ENCODE measurements around the gene ST6GAL1.
"Not testable (repeated sequence)": the region's sequence is repeated elsewhere in the genome, so short reads cannot be mapped to it uniquely, and the experiment has no call there.

ST6GAL1 gene

GRCh38 chr3:186996356-186996755 lies 66.0 kb downstream of the ST6GAL1 start:
- FAIRE-seq = no peak

DNA sequence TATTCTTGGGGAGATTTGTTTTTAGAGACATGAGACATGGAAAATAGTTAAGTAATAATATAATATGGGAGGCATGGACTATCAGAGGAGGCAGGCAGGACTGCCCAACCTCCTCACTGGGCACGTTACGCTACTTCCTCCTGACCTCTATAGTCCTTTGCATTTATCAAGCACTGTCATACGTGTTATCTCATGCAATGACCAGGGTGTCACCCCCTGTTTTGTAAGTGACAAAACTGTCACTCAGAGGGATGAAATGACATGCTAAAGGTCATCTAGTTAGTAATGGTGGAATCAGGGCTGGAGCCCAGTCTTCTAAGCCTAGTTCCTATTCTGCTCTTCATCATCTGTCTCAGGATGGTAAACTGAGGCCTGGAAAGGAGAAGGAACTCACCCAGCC lies 66.7 kb downstream of the ST6GAL1 start:
- FAIRE-seq = no peak

- FAIRE-seq = no peak
Measured at GRCh38 chr3:186997473-186997939, 67.2 kb downstream of the ST6GAL1 start.

DNA sequence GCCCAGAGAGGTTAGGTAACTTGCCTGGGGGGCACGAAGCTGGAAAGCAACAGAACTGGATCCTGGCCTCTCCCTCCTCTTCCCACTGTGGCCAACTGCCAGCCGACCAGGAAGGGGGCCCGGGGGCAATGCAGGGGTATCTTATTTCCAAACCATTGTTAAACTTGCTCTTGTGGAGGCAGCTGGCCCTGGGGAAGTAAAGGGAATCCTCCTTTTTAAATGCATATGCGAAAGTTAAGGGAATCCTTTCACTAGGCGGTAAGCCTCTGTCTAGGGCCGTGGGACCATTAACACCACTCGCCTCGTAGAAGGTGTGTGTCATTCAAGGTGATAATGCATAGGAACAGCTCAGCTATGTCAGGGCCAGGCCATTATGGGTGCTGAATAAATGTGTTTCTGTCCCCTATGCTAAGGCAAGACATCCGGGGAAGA lies 68.6 kb downstream of the ST6GAL1 start:
- FAIRE-seq = no peak

GRCh38 chr3:187000711-187001151 lies 70.4 kb downstream of the ST6GAL1 start:
- FAIRE-seq = no peak

GRCh38 chr3:187002915-187003314 lies 72.6 kb downstream of the ST6GAL1 start:
- FAIRE-seq = no peak

GRCh38 chr3:187005827-187006481 lies 75.6 kb downstream of the ST6GAL1 start:
- no peak for FAIRE-seq

GRCh38 chr3:187006864-187007630 lies 76.7 kb downstream of the ST6GAL1 start:
- FAIRE-seq = no peak

DNA sequence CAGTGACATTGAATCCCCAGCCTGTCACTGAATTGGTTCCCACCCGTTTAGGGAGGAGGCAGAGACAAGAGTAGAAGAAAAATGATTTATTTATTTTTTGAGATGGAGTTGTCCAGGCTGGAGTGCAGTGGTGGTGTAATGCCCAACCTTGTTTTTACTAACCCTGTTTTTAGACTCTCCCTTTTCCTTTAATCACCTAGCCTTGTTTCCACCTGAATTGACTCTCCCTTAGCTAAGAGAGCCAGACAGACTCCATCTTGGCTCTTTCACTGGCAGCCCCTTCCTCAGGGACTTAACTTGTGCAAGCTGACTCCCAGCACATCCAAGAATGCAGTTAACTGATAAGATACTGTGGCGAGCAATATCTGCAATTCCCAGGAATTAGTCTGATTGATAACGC lies 80.1 kb downstream of the ST6GAL1 start:
- FAIRE-seq = not testable (repeated sequence)

DNA sequence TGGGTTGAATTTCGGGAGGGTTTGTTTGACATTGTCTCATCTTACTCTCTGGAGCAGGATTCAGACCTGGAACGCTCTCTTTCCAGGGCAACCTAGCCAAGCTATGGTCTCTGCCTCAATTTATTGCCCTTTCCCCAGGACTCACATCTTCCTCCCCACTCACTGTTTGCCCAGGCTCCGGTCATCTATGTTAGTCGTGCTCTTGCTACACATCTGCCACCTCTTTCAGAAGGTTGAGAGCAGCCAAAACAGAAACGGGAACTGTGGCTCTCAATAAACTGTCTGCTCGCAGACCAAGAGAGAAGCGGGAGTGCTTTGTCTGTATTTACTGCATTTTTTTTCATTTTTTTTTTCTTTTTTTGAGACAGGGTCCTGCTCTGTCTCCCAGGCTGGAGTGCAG lies 81.6 kb downstream of the ST6GAL1 start:
- FAIRE-seq = no peak

- FAIRE-seq = no peak
Measured at GRCh38 chr3:187012609-187013051, 82.3 kb downstream of the ST6GAL1 start.

- no peak for FAIRE-seq
Measured at GRCh38 chr3:187013159-187013716, 82.9 kb downstream of the ST6GAL1 start.

GRCh38 chr3:187014417-187014864 lies 84.1 kb downstream of the ST6GAL1 start:
- FAIRE-seq = no peak

DNA sequence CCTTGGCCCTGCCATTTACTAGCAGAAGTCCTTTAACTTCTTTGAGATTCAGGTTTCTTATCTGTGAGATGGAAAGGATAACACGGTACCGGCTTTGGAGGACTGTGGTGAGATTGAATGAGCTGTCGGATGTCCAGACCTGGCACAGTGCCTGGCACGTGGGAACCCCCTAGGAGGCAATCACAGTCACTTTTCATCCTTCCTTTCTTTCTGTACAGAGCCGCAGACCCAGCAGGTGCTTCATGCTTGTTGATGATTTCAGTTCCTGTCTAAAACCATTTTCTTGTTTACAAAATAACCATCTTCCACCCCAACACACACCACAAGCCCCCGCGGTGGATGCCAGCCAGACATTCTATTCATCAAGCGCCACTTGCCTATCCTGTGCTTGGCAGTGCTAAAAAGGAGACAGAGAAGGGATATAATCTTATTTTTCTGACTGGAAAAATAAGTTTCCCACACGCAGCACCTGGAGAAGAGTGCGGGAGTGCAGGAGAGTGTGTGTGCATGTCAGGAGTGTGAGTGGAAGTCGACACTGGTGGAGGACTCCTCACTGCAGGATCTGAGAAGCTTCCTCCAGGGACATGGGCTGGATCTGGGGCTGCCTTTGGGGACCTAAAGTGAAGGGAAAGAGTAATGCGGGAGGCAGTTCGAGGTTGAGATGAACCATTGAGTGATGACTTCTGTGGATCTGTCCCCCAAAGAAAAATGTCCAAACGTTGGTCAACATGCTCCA lies 85.7 kb downstream of the ST6GAL1 start:
- no peak for FAIRE-seq

- no peak for FAIRE-seq
Measured at GRCh38 chr3:187016639-187017345, 86.5 kb downstream of the ST6GAL1 start.

GRCh38 chr3:187017511-187018230 lies 87.3 kb downstream of the ST6GAL1 start:
- no peak for FAIRE-seq

GRCh38 chr3:187019542-187020072 lies 89.3 kb downstream of the ST6GAL1 start:
- FAIRE-seq = no peak

- no peak for FAIRE-seq
Measured at GRCh38 chr3:187020376-187020775, 90.0 kb downstream of the ST6GAL1 start.

DNA sequence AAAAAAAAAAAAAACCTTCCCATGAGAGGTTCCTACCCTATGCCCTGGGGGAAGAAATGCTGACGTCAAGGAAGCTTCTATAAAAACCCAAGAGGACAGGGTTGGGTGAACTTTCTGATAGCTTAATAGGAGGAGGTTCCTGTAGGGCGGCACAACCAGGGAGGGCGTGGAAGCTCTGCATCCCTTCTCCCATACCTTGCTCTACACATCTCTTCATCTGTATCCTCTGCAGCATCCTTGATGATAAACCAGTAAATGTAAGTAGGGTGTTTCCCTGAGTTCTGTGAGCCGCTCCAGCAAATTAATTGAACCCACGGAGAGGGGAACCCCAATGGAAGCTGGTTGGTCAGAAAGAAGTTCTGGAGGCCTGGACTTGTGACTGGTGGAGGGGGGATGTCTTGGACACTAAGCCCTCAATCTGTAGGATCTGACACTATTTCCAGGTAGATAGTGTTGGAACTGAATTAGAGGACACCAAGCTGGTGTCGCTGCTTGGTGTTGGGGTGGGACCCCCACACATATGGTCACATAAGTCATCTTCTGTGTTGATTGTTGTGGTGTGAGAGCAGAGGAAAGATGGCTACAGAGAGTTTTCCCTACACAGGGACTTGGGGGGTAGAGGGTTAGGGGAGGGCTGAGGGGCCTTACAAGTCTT lies 91.5 kb downstream of the ST6GAL1 start:
- FAIRE-seq = no peak

DNA sequence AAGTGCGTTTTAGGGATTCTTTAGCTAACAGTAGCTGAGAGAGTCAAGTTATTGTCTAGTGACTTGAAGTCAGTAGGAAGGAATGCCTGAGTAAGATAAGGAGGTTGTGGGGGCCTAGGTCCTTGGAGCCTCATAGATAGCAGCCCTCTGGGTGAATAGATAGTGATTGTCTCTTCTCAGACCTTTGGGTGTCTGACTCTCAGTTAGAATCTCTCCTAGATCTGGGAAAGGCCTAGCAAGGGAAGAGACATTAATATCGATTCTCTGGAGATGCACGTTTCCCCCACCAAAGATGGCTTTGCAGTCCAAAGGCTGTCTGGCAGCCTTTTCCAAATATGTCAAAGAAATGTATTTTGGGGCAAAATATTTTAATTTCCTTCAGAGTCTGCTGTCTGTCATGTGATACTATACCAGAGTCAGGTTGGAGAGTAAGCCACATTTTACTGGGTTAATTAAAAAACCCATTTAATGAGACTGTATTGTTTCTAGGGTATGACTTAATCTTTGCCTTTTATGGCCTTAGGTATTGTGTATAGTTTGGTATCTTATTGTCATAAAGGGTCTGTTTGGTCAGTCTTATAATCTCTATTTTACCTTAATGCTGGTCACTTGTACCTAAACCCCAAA lies 92.2 kb downstream of the ST6GAL1 start:
- FAIRE-seq = no peak
